Kidney epithelial cell (primary cell): Measurements from ENCODE around the gene GIMAP1. TPM values are rescaled to one million over a fixed set of nuclear protein-coding genes. Genes with fewer than 3 reads are reported as not detected.

Experiments used
- DNase-seq: peaks from one replicate; pipeline ENCODE4 v3.0.0-alpha.2; 2010; ENCODE audit warnings: low read depth
- H3K27me3 ChIP-seq: 2 replicates; pipeline ENCODE4 v1.6.0; 2011; ENCODE audit warnings: low read length; ENCODE audit not compliant: control insufficient read depth, insufficient read depth
- H3K36me3 ChIP-seq: 2 replicates; pipeline ENCODE4 v1.5.1; 2011; ENCODE audit warnings: low read length; ENCODE audit not compliant: control insufficient read depth, insufficient read depth
- H3K4me3 ChIP-seq: 2 replicates; pipeline ENCODE4 v1.5.1; 2011; ENCODE audit warnings: low read depth, mild to moderate bottlenecking, control low read depth, low read length
- CTCF ChIP-seq: IDR thresholded peaks from 2 replicates; pipeline ENCODE4 v1.5.1; 2011; ENCODE audit warnings: mild to moderate bottlenecking, moderate library complexity, low read length, control low read depth, inconsistent platforms; ENCODE audit not compliant: insufficient read depth, poor library complexity, severe bottlenecking
- total RNA-seq: library from RNA; depleted of rRNA; stranded (reverse); fragments of >200 nt; gene quantifications from 2 replicates; pipeline ENCODE4 v1.2.3, GENCODE V29; 2015

Gene GIMAP1
- total RNA-seq, 1 donor from 2014 or later: not detected

GRCh38 chr7:150755473-150756099, 39.2 kb downstream of the GIMAP1 start:
- no peak for TF ChIP-seq CTCF
- Histone ChIP-seq H3K4me3 (no peak overlapping the region), H3K36me3 (no peaks in the 10 kb centered on the region), H3K27me3 (no peaks in the 10 kb centered on the region)
- no peak for DNase-seq

- no peak overlapping the region for H3K4me3 ChIP-seq
- H3K36me3 ChIP-seq: no peaks in the 10 kb centered on the region
- no peaks in the 10 kb centered on the region for H3K27me3 ChIP-seq
- DNase-seq: no peak
- TF ChIP-seq CTCF: no peak
Observed at GRCh38 chr7:150756166-150756565, 39.8 kb downstream of the GIMAP1 start.

GRCh38 chr7:150756858-150757257, 40.4 kb downstream of the GIMAP1 start:
- peak; percentile 14 for TF ChIP-seq CTCF
- Histone ChIP-seq H3K36me3 (no peaks in the 10 kb centered on the region), H3K4me3 (no peak overlapping the region), H3K27me3 (no peaks in the 10 kb centered on the region)
- DNase-seq: no peak

- no peak for TF ChIP-seq CTCF
- H3K27me3 ChIP-seq: no peaks in the 10 kb centered on the region
- H3K36me3 ChIP-seq: no peaks in the 10 kb centered on the region
- H3K4me3 ChIP-seq: no peak overlapping the region
- DNase-seq: no peak
Observed at GRCh38 chr7:150759479-150759878, 43.1 kb downstream of the GIMAP1 start.

GRCh38 chr7:150766334-150766709, 49.9 kb downstream of the GIMAP1 start:
- no peak for TF ChIP-seq CTCF
- no peaks in the 10 kb centered on the region for H3K27me3 ChIP-seq
- no peak for DNase-seq
- H3K36me3 ChIP-seq: no peaks in the 10 kb centered on the region
- no peak overlapping the region for H3K4me3 ChIP-seq

GRCh38 chr7:150769768-150770167, 53.4 kb downstream of the GIMAP1 start:
- no peaks in the 10 kb centered on the region for H3K27me3 ChIP-seq
- no peak for DNase-seq

More at GRCh38 chr7:150769768-150770167, 53.4 kb downstream of the GIMAP1 start:
- Histone ChIP-seq H3K36me3 (no peaks in the 10 kb centered on the region), H3K4me3 (no peak overlapping the region)
- TF ChIP-seq CTCF: no peak

Other genes with a start within 250 kb of the GIMAP1 start
- gene GIMAP7, start 201.7 kb upstream of the GIMAP1 start, total RNA-seq: not detected in 2 replicates
- 0.13 TPM in 1 of 2 replicates, not detected in the other for gene GIMAP4, start 149.2 kb upstream of the GIMAP1 start, total RNA-seq
- 0.34 TPM in 1 of 2 replicates, not detected in the other for gene GIMAP6, start 84.2 kb upstream of the GIMAP1 start, total RNA-seq
- 0.48 and 0.54 TPM in 2 replicates for gene GIMAP2, start 30.9 kb upstream of the GIMAP1 start, total RNA-seq
- 0.17 TPM in 1 of 2 replicates, not detected in the other for gene GIMAP5, start 20.8 kb downstream of the GIMAP1 start, total RNA-seq
- gene TMEM176B, start 83.8 kb downstream of the GIMAP1 start, total RNA-seq: 15.8 and 17.5 TPM in 2 replicates
- gene TMEM176A, start 84.2 kb downstream of the GIMAP1 start, total RNA-seq: 13.3 and 18.9 TPM in 2 replicates
- 0.68 and 1.0 TPM in 2 replicates for gene AOC1, start 135.9 kb downstream of the GIMAP1 start, total RNA-seq